GM18519 (cell line): ENCODE measurements around the gene KYAT1.
A peak's percentile ranks its signal among the peaks of the same experiment; 100 is the strongest.

Experiments used
- ATAC-seq: cut with Tn5 transposase; IDR thresholded peaks from one replicate; pipeline ENCODE4 v1.9.1; 2021; ENCODE audit warnings: mild to moderate bottlenecking, moderate library complexity; ENCODE audit not compliant: unreplicated experiment, low FRiP score

KYAT1 gene

DNA sequence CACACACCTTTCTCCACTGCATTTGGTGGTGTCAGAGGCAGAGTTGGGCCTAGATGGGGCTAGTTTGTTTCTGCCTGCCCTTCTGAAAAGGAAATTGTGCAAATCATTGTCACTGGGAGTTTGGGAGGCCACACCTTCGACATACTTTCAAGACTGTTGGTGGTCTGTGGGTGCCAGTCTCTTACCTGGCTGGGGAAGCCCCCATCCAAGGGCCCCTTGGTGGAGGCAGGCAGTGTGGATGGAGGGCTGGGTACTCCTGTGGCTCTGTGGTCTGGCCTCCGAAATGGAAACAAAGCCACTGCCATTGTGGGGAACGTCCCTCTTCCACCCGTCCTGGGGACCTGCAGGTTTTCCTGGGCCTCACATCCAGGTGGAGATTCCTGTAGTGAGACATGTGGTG, 28.1 kb upstream of the KYAT1 start:
- ATAC-seq: no peak

DNA sequence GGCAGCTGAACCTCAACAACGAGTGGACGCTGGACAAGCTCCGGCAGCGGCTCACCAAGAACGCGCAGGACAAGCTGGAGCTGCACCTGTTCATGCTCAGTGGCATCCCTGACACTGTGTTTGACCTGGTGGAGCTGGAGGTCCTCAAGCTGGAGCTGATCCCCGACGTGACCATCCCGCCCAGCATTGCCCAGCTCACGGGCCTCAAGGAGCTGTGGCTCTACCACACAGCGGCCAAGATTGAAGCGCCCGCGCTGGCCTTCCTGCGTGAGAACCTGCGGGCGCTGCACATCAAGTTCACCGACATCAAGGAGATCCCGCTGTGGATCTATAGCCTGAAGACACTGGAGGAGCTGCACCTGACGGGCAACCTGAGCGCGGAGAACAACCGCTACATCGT, 26.6 kb upstream of the KYAT1 start:
- ATAC-seq: no peak

DNA sequence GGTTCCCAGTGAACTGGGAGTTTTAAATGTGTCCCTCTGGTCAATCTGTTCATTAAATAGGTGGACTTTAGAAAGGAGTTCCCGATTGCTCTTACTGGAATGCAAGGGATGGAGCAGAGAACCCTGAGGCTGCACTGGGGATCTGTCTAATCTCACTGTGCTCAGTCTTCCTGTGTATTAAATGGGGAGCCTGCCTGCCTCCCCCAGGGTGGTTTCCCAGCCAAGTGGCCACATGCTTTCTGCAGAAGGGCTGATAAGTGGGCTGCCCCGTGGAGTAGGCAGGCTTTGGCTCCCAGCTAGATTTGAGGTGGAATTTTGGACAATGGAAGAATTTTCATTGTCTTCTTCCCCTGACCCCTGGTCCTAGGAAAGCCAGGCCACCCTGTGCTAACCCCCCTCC, 25.0 kb upstream of the KYAT1 start:
- no peak for ATAC-seq

GRCh38 chr9:128905964-128906363, 24.2 kb upstream of the KYAT1 start:
- ATAC-seq: no peak

GRCh38 chr9:128903871-128904620, 22.3 kb upstream of the KYAT1 start:
- no peak for ATAC-seq

- ATAC-seq: no peak
Observed at GRCh38 chr9:128903079-128903461, 21.3 kb upstream of the KYAT1 start.

- peak; percentile 58 for ATAC-seq
Observed at GRCh38 chr9:128902351-128903078, 20.8 kb upstream of the KYAT1 start.

- ATAC-seq: peak; percentile 10
Observed at GRCh38 chr9:128901822-128902221, 20.1 kb upstream of the KYAT1 start.

DNA sequence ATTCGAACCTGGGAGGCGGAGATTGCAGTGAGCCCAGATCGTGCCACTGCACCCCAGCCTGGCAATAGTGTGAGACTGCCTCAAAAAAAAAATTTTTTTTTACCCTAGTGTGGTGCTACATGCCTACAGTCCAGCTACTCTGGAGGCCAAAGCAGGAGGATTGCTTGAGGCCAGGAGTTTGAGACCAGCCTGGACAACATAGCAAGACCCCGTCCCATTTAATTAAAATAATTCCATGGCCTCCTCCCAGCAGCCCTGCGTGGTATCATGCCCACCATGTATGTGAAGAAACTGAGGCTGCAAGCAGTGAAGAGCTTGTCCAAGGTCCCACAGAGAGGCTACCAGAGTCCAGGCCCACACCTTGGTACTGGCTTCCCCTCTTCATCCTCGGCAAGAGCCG, 19.6 kb upstream of the KYAT1 start:
- no peak for ATAC-seq

- ATAC-seq: no peak
Observed at GRCh38 chr9:128899566-128900322, 18.0 kb upstream of the KYAT1 start.

GRCh38 chr9:128898845-128899565, 17.3 kb upstream of the KYAT1 start:
- no peak for ATAC-seq

DNA sequence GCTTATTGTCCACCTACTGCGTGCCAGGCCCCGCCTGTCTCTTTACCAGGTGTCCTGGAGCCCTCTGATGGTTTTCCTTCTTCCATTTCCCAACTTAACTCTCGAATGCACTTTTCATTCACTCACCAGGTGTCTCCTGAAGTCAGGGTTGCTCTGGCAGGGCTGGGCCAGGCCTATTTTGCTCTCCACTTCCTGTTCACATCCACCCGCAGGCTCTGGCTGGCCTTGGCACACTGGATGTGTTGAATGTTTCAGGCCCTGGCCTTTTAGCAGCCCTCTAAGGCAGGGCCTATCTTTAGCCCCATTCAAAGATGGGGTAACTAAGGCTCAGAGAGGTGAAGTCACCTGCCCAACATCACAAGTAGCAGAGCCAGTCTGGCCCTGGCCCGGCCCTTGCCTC, 16.6 kb upstream of the KYAT1 start:
- no peak for ATAC-seq

- ATAC-seq: no peak
Observed at GRCh38 chr9:128895556-128895955, 13.8 kb upstream of the KYAT1 start.

GRCh38 chr9:128894764-128895163, 13.0 kb upstream of the KYAT1 start:
- no peak for ATAC-seq

- ATAC-seq: no peak
Observed at GRCh38 chr9:128893354-128893753, 11.6 kb upstream of the KYAT1 start.

DNA sequence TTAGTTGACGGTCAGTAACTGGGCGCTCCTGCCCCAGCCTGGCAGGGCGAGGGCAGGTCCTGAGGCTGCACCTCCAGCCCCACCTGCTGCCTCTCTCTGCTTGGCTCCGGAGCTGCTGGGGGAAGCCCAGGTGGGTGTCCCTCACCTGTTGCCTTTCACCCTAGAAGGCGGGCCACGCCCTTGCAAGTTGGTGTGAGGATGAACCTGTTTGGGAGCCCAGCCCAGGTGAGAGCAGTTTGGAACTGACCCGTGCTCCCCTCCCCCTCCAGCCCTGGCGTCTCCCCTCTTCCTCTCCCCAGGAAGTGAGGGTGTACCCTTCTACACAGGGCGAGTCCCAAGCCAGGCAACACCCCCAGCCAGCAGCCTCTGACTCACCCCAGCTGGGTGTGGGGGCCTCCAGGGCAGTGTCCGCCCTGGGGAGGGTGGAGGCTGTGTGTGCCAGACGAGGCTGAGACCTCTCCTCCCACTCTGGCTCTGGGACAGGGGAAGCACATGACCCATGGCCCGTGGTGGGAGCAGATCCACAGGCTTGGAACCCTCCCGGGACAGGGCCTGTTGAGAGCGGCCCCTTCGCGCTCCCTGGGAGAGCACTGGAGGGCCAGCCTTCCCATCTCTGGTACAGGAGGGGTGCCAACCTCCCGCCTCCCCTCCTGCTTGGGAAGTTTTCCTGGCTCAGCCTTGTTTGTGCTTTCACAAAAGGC, 10.6 kb upstream of the KYAT1 start:
- no peak for ATAC-seq

- ATAC-seq: no peak
Observed at GRCh38 chr9:128891321-128892220, 9.8 kb upstream of the KYAT1 start.

DNA sequence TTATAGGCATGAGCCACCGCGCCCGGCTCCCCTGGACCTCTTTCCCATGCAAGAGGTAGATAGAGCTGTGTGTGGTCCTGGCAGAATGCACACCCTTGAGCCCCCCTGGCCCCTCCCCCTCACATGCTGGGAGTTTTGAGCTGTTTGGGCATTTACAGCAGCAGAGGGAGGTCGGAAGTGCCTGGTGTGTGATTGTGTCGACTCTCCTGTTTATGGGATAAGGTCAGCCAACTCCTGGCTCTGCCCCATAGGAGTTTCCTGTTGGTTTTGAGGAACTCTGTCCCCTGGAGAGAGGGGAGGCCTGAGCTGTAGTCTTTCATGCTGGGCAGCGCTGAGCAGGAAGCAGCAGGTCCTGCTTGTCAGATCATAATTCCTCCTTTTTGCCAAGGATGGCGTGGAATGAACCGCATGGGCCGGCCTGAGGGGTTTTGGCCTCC, 6.2 kb upstream of the KYAT1 start:
- ATAC-seq: no peak

DNA sequence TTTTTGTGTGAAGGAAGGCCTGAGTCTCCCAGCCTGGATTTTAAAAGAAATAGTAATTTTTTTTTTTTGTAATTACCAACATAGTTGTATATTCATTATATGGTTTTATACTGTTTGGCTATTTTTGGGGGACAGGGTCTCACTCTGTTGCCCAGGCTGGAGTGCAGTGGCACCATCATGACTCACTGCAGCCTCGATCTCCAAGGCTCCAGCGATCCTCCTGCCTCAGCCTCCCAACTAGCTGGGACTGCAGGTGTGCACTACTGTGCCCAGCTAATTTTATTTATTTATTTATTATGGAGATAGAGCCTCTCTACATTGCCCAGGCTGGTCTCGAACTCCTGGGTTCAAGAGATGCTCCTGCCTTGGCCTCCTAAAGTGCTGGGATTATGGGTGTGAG, 5.3 kb upstream of the KYAT1 start:
- no peak for ATAC-seq
